CD4-positive, alpha-beta T cell treated with Interleukin-15 for 4 hours (primary cell): Measurements from ENCODE around the gene RAI14.

ENCODE experiments used
- DNase-seq: peaks from one replicate; pipeline ENCODE4 v3.0.0-alpha.2; 2020; ENCODE audit warnings: low spot score

Gene RAI14

GRCh38 chr5:34854459-34855174 is 198.5 kb downstream of the RAI14 start:
- DNase-seq = no peak

- no peak for DNase-seq
These were observed 201.0 kb downstream of the RAI14 start for GRCh38 chr5:34857161-34857560.

GRCh38 chr5:34857894-34858293 is 201.8 kb downstream of the RAI14 start:
- DNase-seq = no peak

- no peak for DNase-seq
These were observed 202.7 kb downstream of the RAI14 start for GRCh38 chr5:34858790-34859189.

- no peak for DNase-seq
These were observed 203.1 kb downstream of the RAI14 start for GRCh38 chr5:34859253-34859652.

- no peak for DNase-seq
These were observed 207.8 kb downstream of the RAI14 start for GRCh38 chr5:34863946-34864345.

GRCh38 chr5:34865091-34865490 is 209.0 kb downstream of the RAI14 start:
- no peak for DNase-seq

GRCh38 chr5:34866989-34867471 is 210.9 kb downstream of the RAI14 start:
- DNase-seq = no peak

- DNase-seq = no peak
These were observed 211.5 kb downstream of the RAI14 start for GRCh38 chr5:34867660-34868059.

- DNase-seq = no peak
These were observed 212.7 kb downstream of the RAI14 start for GRCh38 chr5:34868791-34869190.

- no peak for DNase-seq
These were observed 213.1 kb downstream of the RAI14 start for GRCh38 chr5:34869256-34869655.

GRCh38 chr5:34870382-34870781 is 214.3 kb downstream of the RAI14 start:
- no peak for DNase-seq

- DNase-seq = no peak
These were observed 220.1 kb downstream of the RAI14 start for GRCh38 chr5:34876275-34876674.

- DNase-seq = no peak
These were observed 225.1 kb downstream of the RAI14 start for GRCh38 chr5:34881246-34881645.
